HG03039 (cell line): ENCODE results near the gene CPTP.

Experiments used
- ATAC-seq: cut with Tn5 transposase; IDR thresholded peaks from one replicate; pipeline ENCODE4 v1.9.1; 2021; ENCODE audit warnings: mild to moderate bottlenecking, moderate library complexity; ENCODE audit not compliant: unreplicated experiment

Gene CPTP

DNA sequence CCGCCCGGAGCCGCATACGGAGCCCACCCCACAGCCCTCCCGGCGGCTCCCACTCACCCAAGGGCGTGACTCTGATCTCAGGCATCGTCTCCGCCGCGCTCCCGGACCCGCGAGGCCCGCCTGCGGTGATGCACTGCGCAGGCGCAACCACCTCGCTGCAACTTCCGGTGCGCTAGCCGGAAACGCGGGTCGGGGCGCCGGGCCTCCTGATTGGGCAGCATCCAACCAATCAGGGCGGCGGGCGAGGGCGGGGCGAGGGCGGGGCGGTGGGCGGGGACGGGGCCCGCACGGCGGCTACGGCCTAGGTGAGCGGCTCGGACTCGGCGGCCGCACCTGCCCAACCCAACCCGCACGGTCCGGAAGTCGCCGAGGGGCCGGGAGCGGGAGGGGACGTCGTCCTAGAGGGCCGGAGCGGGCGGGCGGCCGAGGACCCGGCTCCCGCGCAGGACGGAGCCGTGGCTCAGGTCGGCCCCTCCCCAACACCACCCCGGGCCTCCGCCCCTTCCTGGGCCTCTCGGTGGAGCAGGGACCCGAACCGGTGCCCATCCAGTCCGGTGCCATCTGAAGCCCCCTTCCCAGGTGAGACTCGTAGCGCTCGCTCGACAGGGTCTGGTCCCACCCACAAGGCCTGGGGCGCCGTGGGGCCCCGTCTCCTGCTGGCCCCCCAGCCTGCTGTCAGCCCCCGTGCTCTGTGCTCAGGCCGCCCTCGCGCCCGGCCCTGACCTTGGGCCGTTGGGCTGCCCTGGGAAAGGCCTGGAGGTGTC, at the start of gene CPTP, which contains the start of gene INTS11:
CPTP (plus strand) TSS at position 279 of the 764 bp plus-strand sequence. CDS start 2,109 bp downstream, outside the sequence.
INTS11 (minus strand) TSS at position 137 of the 764 bp plus-strand sequence; CDS start at position 85, 52 bp downstream.
- peak; percentile 55 for ATAC-seq

GRCh38 chr1:1274931-1275431, 49.6 kb upstream of the CPTP start:
- no peak for ATAC-seq

GRCh38 chr1:1275836-1276235, 48.8 kb upstream of the CPTP start:
- no peak for ATAC-seq

- no peak for ATAC-seq
These were observed 46.0 kb upstream of the CPTP start for GRCh38 chr1:1278620-1279019.

GRCh38 chr1:1279028-1279427, 45.6 kb upstream of the CPTP start:
- no peak for ATAC-seq

DNA sequence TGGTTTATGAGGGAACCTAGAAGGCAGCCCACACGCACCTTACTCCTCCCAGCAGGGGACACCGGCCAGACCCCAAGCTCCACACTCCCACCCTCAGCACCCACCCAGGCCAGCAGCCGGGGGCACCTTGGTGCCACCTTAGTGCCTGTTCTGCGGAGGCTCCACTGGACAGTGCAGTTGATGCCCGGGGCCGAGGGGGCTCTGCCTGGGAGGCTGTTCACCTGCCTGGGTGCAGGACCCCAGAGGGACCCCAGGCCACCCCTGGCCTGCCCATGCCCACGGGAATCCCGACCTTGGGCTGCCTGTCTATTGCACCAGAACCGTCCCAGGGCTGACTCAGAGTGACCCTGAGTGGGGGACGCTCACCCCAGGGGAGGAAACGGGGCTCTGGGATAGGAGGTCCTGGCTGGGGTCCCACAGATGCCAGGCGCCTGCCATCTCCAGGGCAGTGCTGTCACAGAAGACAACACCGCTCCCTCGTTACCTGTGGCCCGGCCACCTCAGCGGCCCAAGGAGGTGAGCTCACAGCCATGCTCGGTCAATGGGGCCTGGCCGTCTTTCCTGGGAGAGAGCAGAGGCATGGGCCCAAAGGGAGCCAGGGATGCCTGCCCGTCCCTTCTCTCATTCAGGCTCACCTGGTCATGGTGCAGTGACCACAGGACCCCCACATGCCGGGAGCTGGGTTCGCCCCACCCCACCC, 43.7 kb upstream of the CPTP start:
- ATAC-seq, result no peak

DNA sequence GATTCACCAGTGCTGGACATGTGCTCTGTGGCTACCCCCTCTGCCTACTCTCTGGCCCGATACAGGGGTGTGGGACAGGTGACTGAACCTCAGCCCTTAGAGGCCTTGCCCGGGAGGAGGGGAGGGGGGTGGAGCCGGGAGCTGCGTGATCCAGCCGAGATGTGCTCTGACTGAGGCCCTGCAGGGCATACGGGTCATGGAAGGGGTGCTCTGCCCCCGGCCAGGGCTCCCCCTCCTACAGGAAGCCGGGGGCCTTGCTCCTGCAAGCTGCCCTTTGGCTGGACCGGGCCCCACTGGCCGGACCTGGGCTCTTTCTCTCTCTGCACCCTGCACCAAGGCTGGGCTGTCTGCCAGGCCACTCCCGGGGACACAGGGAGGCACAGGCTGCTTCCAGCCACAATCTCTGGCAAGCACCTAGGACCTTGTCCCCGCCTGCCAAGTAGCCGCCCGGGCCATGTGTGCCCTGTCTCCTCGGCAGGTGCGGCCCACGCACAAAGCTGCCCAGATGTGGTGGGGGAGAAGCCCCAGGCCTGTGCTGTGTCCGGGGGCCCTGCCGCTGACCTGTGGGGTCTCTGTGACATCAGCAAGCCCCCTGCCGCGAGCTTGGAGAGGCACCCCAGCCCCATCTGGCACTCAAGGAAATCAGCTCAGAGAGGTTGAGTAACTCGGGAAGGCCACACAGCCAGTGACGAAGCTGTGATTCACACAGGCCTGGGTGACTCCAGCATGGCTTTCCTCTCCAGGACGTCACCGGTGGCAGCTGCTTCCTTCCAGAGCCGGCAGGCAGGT, 42.9 kb upstream of the CPTP start:
- no peak for ATAC-seq

DNA sequence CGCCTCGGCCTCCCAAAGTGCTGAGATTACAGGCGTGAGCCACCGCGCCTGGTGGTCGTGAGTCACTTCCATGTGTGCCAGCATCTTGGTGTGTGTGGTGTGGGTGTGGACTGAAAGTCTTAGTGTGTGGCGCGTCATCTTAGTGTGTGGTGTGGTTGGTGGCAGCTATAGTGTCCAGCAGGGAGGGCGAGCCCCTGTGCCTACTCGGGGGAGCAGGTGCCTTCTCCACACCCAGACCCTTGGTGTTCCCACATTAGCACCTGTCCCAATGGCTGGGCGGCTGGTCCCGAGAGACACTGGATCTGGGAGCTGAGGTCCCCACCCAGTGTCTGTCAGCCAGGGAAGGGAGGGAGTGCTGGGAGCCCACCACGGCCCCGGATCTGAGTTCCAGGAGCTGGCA, 41.6 kb upstream of the CPTP start:
- ATAC-seq, result no peak

DNA sequence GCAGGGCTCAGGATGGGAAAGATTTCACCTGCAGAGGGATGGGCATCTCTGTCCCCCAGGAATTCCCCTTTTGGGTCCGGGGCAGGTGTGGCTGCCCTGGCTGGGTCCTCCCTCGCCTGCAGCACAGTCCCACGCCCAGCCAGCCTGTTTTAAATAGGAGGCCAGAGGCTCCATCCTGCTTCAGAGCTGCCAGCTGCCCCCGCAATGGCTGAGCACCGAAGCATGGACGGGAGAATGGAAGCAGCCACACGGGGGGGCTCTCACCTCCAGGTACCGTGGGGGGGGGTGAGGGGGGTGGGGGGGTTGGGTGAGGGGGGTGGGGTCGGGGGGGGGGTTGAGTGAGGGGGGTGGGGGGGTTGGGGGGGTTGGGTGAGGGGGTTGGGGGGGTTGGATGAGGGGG, 40.8 kb upstream of the CPTP start:
- ATAC-seq, result no peak

DNA sequence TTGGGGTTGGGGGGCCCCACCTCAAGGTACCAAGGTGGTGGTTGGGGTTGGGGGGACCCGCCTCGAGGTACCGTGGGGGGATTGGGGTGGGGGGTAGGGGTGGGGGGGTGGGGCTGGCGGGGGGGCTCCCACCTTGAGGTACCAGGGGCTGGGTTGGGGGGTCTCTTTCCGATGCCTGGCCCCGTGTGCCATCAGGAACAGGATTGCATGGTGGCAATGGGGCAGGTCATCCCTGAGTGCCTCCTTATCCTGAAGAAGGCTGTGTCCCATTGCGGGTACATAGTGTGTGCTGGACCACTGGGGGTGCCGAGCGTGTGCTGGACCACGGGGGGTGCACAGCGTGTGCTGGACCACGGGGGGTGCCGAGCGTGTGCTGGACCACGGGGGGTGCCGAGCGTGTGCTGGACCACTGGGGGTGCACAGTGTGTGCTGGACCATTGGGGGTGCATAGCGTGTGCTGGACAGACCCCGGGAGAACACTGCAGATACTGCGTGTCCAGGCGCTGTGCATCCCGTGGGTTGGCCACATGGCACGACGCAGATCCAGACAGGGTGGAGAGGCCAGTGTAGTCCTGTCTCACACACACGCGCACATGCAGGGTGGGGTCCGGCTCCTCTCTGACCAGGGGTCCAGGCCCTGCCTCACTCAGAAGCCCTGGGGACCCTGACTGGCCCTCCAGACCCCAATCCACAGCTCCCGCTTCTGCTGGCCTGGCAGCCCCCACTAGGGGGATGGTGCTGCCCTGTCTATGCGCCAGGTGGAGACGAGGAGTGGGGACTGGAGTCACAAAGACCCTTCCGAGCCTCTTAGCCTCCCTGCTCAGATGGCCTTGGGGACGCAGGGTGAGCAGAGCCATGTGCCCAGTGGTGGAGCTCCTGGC, 40.1 kb upstream of the CPTP start:
- no peak for ATAC-seq

- ATAC-seq, result no peak
These were observed 39.5 kb upstream of the CPTP start for GRCh38 chr1:1285102-1285571.

DNA sequence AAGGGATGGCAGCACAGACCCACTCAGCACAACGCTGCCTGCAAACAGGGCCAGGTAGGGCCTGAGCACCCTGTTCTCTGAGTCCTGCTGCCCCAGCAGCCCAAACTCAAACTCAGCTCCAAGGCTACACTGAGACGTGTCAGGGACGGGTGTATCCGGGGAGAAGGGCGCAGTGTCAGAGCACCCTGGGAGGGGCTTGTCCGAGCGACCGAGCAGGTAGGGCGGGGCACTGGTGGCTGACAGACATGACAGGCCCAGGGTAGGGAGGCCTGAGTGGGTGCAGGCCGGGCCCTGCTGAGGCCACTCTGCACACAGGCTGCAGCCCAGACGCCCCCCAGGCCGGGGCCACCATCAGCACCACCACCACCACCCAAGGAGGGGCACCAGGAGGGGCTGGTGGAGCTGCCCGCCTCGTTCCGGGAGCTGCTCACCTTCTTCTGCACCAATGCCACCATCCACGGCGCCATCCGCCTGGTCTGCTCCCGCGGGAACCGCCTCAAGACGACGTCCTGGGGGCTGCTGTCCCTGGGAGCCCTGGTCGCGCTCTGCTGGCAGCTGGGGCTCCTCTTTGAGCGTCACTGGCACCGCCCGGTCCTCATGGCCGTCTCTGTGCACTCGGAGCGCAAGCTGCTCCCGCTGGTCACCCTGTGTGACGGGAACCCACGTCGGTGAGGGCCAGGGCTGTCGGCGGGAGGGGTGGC, 38.8 kb upstream of the CPTP start:
- no peak for ATAC-seq

DNA sequence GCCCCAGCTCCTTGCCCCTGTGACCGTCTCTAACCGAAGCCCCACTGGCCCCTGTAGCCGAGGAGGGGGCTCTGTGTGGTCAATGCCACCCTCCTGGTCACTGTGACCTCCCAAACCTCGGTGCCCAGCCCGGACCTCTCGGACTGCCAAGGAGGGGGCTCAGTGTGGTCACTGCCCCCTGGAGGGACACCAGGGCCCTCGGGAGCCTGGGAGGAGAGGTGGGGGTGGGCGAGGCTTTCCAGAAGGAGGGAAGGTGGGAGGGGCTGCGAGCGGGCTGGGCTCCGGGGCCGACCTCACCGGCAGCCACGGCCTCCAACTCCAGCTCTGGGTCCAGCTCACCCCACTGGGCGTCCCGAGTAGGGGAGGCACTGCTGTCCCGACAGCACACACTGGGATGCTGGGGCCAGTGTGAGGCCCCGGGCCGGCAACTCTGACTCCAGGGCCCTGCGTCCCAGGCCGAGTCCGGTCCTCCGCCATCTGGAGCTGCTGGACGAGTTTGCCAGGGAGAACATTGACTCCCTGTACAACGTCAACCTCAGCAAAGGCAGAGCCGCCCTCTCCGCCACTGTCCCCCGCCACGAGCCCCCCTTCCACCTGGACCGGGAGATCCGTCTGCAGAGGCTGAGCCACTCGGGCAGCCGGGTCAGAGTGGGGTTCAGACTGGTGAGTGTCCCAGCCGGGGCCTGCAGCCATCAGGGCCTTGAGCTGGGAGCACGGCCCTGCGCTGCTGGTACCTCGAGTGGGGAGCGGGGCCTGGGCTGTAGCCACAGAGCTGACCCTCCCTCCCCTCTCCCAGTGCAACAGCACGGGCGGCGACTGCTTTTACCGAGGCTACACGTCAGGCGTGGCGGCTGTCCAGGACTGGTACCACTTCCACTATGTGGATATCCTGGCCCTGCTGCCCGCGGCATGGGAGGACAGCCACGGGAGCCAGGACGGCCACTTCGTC, 38.0 kb upstream of the CPTP start:
- ATAC-seq, result no peak

DNA sequence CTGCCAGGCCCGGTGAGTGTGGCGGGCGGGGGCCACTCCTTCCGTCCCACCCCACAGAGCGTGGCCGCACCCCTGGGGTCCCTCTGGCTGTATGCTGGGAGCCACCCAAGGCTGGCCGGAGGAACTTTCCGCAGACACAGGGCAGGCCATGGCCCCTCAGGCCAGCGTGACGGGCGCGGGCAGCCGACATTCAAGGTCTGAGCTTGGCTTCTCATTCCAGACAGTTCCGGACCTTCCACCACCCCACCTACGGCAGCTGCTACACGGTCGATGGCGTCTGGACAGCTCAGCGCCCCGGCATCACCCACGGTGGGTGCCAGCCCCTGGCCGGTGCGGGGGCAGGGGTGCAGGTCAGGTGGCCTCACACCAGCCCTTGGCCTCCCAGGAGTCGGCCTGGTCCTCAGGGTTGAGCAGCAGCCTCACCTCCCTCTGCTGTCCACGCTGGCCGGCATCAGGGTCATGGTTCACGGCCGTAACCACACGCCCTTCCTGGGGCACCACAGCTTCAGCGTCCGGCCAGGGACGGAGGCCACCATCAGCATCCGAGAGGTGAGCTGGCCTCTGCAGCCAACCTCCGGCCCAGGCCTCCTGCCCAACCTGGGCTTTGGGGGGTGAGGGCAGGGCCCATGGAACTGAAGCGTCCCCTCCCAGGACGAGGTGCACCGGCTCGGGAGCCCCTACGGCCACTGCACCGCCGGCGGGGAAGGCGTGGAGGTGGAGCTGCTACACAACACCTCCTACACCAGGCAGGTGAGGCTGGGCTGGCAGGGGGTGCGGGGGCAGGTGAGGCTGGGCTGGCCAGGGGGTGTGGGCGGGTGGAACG, 37.1 kb upstream of the CPTP start:
- no peak for ATAC-seq

DNA sequence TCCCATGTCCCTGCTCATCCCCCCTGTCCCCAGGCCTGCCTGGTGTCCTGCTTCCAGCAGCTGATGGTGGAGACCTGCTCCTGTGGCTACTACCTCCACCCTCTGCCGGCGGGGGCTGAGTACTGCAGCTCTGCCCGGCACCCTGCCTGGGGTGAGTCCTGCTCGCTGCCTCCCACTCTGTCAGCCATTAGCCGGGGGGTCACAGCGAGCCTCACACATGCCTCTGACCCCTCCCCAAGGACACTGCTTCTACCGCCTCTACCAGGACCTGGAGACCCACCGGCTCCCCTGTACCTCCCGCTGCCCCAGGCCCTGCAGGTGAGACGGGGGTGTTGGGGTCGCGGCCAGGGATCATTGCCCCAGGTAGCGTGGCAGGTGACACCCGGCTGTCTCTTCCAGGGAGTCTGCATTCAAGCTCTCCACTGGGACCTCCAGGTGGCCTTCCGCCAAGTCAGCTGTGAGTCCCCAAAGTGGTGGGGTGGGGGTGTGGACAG, 34.3 kb upstream of the CPTP start:
- no peak for ATAC-seq

GRCh38 chr1:1291023-1291528, 33.5 kb upstream of the CPTP start:
- no peak for ATAC-seq
